ENCODE data around the gene CTF1.

CTF1 gene

GRCh38 chr16:30910427-30911029 lies 14.1 kb downstream of the CTF1 start:
- no peak for DNase-seq

- DNase-seq, result no peak
Observed at GRCh38 chr16:30912794-30913412, 16.5 kb downstream of the CTF1 start.

GRCh38 chr16:30914830-30915229 lies 18.4 kb downstream of the CTF1 start:
- no peak for DNase-seq

GRCh38 chr16:30918614-30919013 lies 22.2 kb downstream of the CTF1 start:
- no peak for DNase-seq

GRCh38 chr16:30920891-30921290 lies 24.5 kb downstream of the CTF1 start:
- DNase-seq, result no peak

- DNase-seq, result no peak
Observed at GRCh38 chr16:30921459-30921747, 25.0 kb downstream of the CTF1 start.

- peak; percentile 69 to 87 (median 80) for DNase-seq
Observed at GRCh38 chr16:30921748-30922419, 25.5 kb downstream of the CTF1 start.

GRCh38 chr16:30922420-30922959 lies 26.1 kb downstream of the CTF1 start:
- DNase-seq, result peak; percentile 99 to 100 (median 99)

- DNase-seq, result peak; percentile 93 to 99 (median 94)
Observed at GRCh38 chr16:30922960-30923535, 26.6 kb downstream of the CTF1 start.

GRCh38 chr16:30923554-30924075 lies 27.2 kb downstream of the CTF1 start, which contains the start of gene FBXL19:
FBXL19 (plus strand) TSS chr16:30923572; CDS start chr16:30925755, 2,183 bp downstream.
- DNase-seq, result no peak

- peak in 1 of 5 donors; percentile 26 for DNase-seq
Observed at GRCh38 chr16:30924076-30924912, 27.9 kb downstream of the CTF1 start.

- DNase-seq, result no peak
Observed at GRCh38 chr16:30924913-30925631, 28.7 kb downstream of the CTF1 start.

- DNase-seq, result no peak
Observed at GRCh38 chr16:30925632-30925987, 29.2 kb downstream of the CTF1 start.

- DNase-seq, result no peak
Observed at GRCh38 chr16:30925995-30926811, 29.8 kb downstream of the CTF1 start.

GRCh38 chr16:30926937-30927788 lies 30.7 kb downstream of the CTF1 start:
- no peak for DNase-seq

GRCh38 chr16:30927789-30928378 lies 31.5 kb downstream of the CTF1 start:
- peak in 1 of 5 donors; percentile 33 for DNase-seq

- DNase-seq, result no peak
Observed at GRCh38 chr16:30928390-30928789, 32.0 kb downstream of the CTF1 start.

- DNase-seq, result no peak
Observed at GRCh38 chr16:30929167-30929566, 32.8 kb downstream of the CTF1 start.

GRCh38 chr16:30930160-30930571 lies 33.8 kb downstream of the CTF1 start:
- no peak for DNase-seq
